ENCODE measurements around the gene TMTC1. TPM values are rescaled to one million over a fixed set of nuclear protein-coding genes. Genes with fewer than 3 reads are reported as not detected.

TMTC1 gene
- total and polyA plus RNA-seq, 2 of the 8 experiments (the other 6 are each of a cell fraction or from before 2014, with no cell fraction given), result 15.4 to 20.8 TPM

DNA sequence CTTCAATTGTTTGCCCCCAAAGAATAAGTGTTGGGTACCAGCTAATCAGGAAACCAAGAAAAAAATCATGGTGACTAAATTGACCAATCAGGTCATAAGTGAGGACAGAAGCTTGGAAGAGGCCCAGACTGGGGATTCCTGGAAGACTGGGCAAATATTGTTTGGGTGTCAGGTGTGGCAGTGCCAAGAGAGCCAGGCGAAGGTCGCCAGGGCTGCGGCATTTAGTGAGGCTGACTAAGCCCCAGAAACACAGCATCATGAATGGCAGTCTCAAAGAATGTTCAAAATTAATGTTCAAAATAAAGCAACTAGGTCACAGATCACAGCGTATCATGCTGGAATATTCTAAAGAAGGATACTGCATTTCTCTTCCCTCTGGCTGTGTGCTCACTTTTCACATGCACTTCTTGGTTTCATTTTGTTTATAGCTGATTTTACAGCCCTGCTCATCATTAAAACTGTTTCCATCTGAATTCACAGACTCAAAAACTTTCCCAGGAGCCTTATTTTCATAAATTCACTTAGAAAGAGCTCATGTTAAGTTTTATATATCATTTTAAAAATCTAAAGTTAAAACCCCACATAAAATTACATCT lies 201.0 kb downstream of the TMTC1 start (continued):
- TF ChIP-seq SP4 (IDR thresholded peaks at IDR 0.05; ENCODE audit: low read length) (no peak), ASH2L (IDR thresholded peaks at IDR 0.05; ENCODE audit: low read length) (no peak), JUND (IDR thresholded peaks at IDR 0.05; ENCODE audit: low read length) (no peak), KDM4A (IDR thresholded peaks at IDR 0.05; ENCODE audit: low read depth, low read length, severe bottlenecking) (no peak), BCL11A (IDR thresholded peaks at IDR 0.05; ENCODE audit: low read depth in 2 of 2, low read length in 2 of 2) (no peak)
